ENCODE measurements around the gene FBN2.

GRCh38 chr5:128378632-128379031 is 159.4 kb downstream of the FBN2 start:
- TF ChIP-seq EZH2 (IDR thresholded peaks at IDR 0.05; ENCODE audit: low read depth) (no peak), CTCF (conservative IDR thresholded peaks at IDR 0.05) (no peak)
